K562 (cell line): Measurements from ENCODE around the gene MT1HL1. TPM values are rescaled to one million over a fixed set of nuclear protein-coding genes. Genes with fewer than 3 reads are reported as not detected.
"Not testable (repeated sequence)": the region's sequence is repeated elsewhere in the genome, so short reads cannot be mapped to it uniquely, and the experiment has no call there.

Source experiments
- ATAC-seq: fragments of 200-7000 bp; cut with Tn5 transposase; 3 replicates; pipeline ENCODE4 v1.9.1; 2020; ENCODE audit warnings: moderate library complexity
- BruUV-seq: library from RNA; stranded (reverse); fragments of 400-500 nt; replicated peaks from 2 replicates; lab custom pipeline; 2021; lab: Mats Ljungman, UMichigan
- CTCF ChIA-PET: fragments of 300-600 bp; formaldehyde crosslinking; extraction: SDS; loops from one replicate; lab custom pipeline; 2021; ENCODE audit warnings: low intra/inter-chr PET ratio; lab: Yijun Ruan, JAX
- POLR2A ChIA-PET: fragments of 300-600, 350-650 bp; sonication (Branson Sonifier 250); formaldehyde crosslinking; extraction: SDS; loops from one replicate; lab custom pipeline; 2021; ENCODE audit warnings: antibody characterized with exemption, inconsistent platforms; lab: Yijun Ruan, JAX
- DNase-seq, 4 experiments: peaks; one replicate each; pipeline versions ENCODE4 v3.0.0 to v3.0.0-alpha.2; 2011 to 2018; ENCODE audit warnings: low spot score in 3 of 4, mixed read lengths in 3 of 4; ENCODE audit errors: extremely low read depth in 1 of 4
- FAIRE-seq: peaks from 2 replicates; lab custom pipeline; 2011; peaks lifted over from hg19 to GRCh38; lab: Jason Lieb, UNC
- H2AFZ ChIP-seq: 2 replicates; pipeline ENCODE4 v1.6.0; 2011; ENCODE audit warnings: low read depth, low read length, control low read depth, inconsistent platforms
- H3K27ac ChIP-seq: fragments of 200-600 bp; 3 replicates; pipeline ENCODE4 v1.8.0; 2011; ENCODE audit warnings: low read depth, mild to moderate bottlenecking, control low read depth, inconsistent platforms, low read length, moderate library complexity, mixed read lengths; ENCODE audit errors: extremely low read depth
- H3K27me3 ChIP-seq, 2 experiments: fragments of 300-600 bp in 1 of 2; 2 replicates in 1 of 2; 3 replicates in 1 of 2; pipeline versions ENCODE4 v1.6.0 to v1.8.0; 2011; ENCODE audit warnings: inconsistent platforms in 2 of 2, low read length in 2 of 2, mild to moderate bottlenecking in 1 of 2, mixed read lengths in 1 of 2, moderate library complexity in 1 of 2; ENCODE audit not compliant: control insufficient read depth in 2 of 2, insufficient read depth in 2 of 2
- H3K36me3 ChIP-seq: fragments of 300-600 bp; 3 replicates; pipeline ENCODE4 v1.8.0; 2011; ENCODE audit warnings: mild to moderate bottlenecking, low read length, inconsistent platforms; ENCODE audit not compliant: control insufficient read depth, insufficient read depth
- H3K4me1 ChIP-seq, 2 experiments: fragments of 200-600 bp in 1 of 2; replicated peaks in 1 of 2; 2 replicates in 1 of 2; 3 replicates in 1 of 2; pipeline versions ENCODE4 v1.5.1 to v1.8.0; 2011; ENCODE audit warnings: inconsistent platforms in 2 of 2, low read length in 2 of 2, mild to moderate bottlenecking in 1 of 2, mixed read lengths in 1 of 2, moderate library complexity in 1 of 2; ENCODE audit not compliant: control insufficient read depth in 2 of 2, insufficient read depth in 2 of 2
- H3K4me2 ChIP-seq: 2 replicates; pipeline ENCODE4 v1.6.1; 2011; ENCODE audit warnings: low read length, control low read depth, inconsistent platforms, mixed read lengths; ENCODE audit not compliant: insufficient read depth
- H3K4me3 ChIP-seq: fragments of 200-600 bp; sonication (generic), shearing (Covaris generic); 2 replicates; pipeline ENCODE4 v1.5.1; 2016; ENCODE audit warnings: control low read depth, inconsistent platforms
- H3K79me2 ChIP-seq: fragments of 200-600 bp; 3 replicates; pipeline ENCODE4 v1.8.0; 2011; ENCODE audit warnings: low read length, inconsistent platforms; ENCODE audit not compliant: control insufficient read depth, insufficient read depth
- H3K9ac ChIP-seq, 2 experiments: 2 replicates each; pipeline versions ENCODE4 v1.6.0 to v1.6.1; 2011; ENCODE audit warnings: low read depth in 2 of 2, low read length in 2 of 2, control low read depth in 1 of 2, inconsistent platforms in 1 of 2, mild to moderate bottlenecking in 1 of 2, mixed read lengths in 1 of 2; ENCODE audit not compliant: insufficient read depth in 1 of 2
- H3K9me1 ChIP-seq: one replicate; pipeline ENCODE4 v1.6.0; 2011; ENCODE audit warnings: inconsistent platforms, mild to moderate bottlenecking, low read length, moderate library complexity; ENCODE audit not compliant: control insufficient read depth, insufficient read depth
- H3K9me3 ChIP-seq: replicated peaks from 2 replicates; pipeline ENCODE4 v1.5.1; 2011; ENCODE audit warnings: low read depth, low read length, inconsistent platforms; ENCODE audit not compliant: control insufficient read depth, insufficient read depth
- H4K20me1 ChIP-seq: replicated peaks from 2 replicates; pipeline ENCODE4 v1.6.1; 2011; ENCODE audit warnings: low read length, inconsistent platforms, mixed read lengths; ENCODE audit not compliant: control insufficient read depth, insufficient read depth
- ZBTB40 ChIP-seq, 2 experiments: fragments of 450-650 bp in 1 of 2; sonication (generic) in 1 of 2; formaldehyde crosslinking in 1 of 2; IDR thresholded peaks; 2 replicates each; pipeline versions ENCODE4 v1.7.1 to v1.9.0; 2016 to 2022; ENCODE audit warnings: inconsistent platforms in 1 of 2, mild to moderate bottlenecking in 1 of 2, missing genetic modification reagents in 1 of 2
- WGBS: fragments of 100-300 bp; shearing (Covaris generic); methylation state at CpG from one replicate; pipeline ENCODE4 v1.1.6; 2016; ENCODE audit warnings: low coverage, mixed read lengths; ENCODE audit not compliant: insufficient coverage; ENCODE audit errors: missing lambda C conversion rate; 5-methylcytosine and 5-hydroxymethylcytosine counted together
- in situ Hi-C: fragments of 300-500 bp; cut with MboI; formaldehyde crosslinking; loops from 4 replicates; pipeline ENCODE4 v1.15.0; 2018; ENCODE audit warnings: inconsistent platforms, mixed read lengths
- intact Hi-C: fragments of 100-400 bp; cut with micrococcal nuclease; formaldehyde crosslinking; loops from 2 replicates; pipeline ENCODE4 v1.14.2; 2022
- polyA plus RNA-seq, 8 experiments: library from polyadenylated mRNA; depleted of rRNA in 4 of 8; stranded (reverse) in 5 of 8; unstranded in 3 of 8; fragments of >200 nt; fragmentation: Nextera tagmentation in 2 of 8; fragmentation: Illumina TruSeq in 1 of 8; extraction: Ambion mirVana in 2 of 8; extraction: Trizol in 1 of 8; gene quantifications; 2 replicates each; pipeline versions ENCODE4 v1.2.1 to v1.2.3, GENCODE V29; 2011 to 2014; ENCODE audit warnings: inconsistent platforms in 1 of 8, missing spikeins in 1 of 8
- total RNA-seq, 7 experiments: library from RNA; depleted of rRNA in 6 of 7; stranded (reverse); fragments of >200 nt in 6 of 7; fragmentation: Illumina TruSeq in 2 of 7; extraction: Trizol in 2 of 7; gene quantifications; 2 replicates each; pipeline versions ENCODE4 v1.2.1 to v1.2.3, GENCODE V29; 2011 to 2021; ENCODE audit warnings: low replicate concordance in 1 of 7

MT1HL1 gene
- total and polyA plus RNA-seq, 9 of the 15 experiments (the other 6 are each of a cell fraction or from before 2014, with no cell fraction given): not detected

GRCh38 chr1:236981431-236981830 lies 22.8 kb downstream of the MT1HL1 start:
- intact Hi-C loops; H3K9me1 ChIP-seq; H3K4me3 ChIP-seq; CTCF ChIA-PET; H4K20me1 ChIP-seq; DNase-seq; H3K4me2 ChIP-seq; BruUV-seq; H2AFZ ChIP-seq; H3K79me2 ChIP-seq; ATAC-seq; FAIRE-seq; H3K4me1 ChIP-seq; H3K9ac ChIP-seq; H3K27ac ChIP-seq; H3K9me3 ChIP-seq; in situ Hi-C loops; H3K36me3 ChIP-seq; TF ChIP-seq ZBTB40 (CRISPR knock-in tag; IDR thresholded peaks at IDR 0.05): not testable (repeated sequence)
- 0 out of 2 replicates have a peak, but pooled peaks have one; percentile 46 for TF ChIP-seq ZBTB40 (IDR thresholded peaks at IDR 0.05)
- peaks cover 19 to 35% of the 10 kb centered on the region in 2 experiments for H3K27me3 ChIP-seq
- POLR2A ChIA-PET: interaction anchor here (0.5 kb wide), 1 partner anchor 114 kb away, joined by 3 read pairs; no protein-coding TSS in a partner anchor
- 52% methylated on average over 20 of the region's 20 CpGs for WGBS
